HG03108 (cell line): ENCODE data around the gene PPP1R16B.

Experiments used
- ATAC-seq: cut with Tn5 transposase; IDR thresholded peaks from one replicate; pipeline ENCODE4 v1.9.1; 2021; ENCODE audit warnings: moderate library complexity; ENCODE audit not compliant: unreplicated experiment

PPP1R16B gene

DNA sequence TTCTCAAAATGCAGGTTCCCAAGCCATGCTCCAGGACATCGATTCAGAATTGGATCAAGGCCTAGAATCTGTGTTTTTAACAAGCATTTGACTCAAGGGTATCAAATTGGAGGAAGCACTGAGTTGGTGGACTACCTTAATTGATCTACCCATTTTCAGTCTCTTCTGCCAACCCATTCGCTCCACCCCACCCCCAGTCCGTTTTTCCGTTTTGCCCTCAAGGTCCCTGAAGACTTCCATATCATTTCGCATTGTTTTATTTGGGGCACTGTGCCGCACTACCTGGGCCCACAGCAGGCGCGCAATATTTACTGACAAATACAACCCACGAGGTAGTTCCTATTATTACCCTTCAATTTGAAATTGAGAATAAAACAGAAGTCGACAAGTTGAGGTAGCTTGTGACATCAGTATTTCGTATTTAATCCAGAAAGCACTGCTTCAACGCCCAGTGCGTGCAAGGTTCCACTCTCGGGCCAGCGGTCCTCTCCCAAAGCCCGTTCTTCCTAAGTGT lies 156.1 kb downstream of the PPP1R16B start:
- ATAC-seq, result no peak

DNA sequence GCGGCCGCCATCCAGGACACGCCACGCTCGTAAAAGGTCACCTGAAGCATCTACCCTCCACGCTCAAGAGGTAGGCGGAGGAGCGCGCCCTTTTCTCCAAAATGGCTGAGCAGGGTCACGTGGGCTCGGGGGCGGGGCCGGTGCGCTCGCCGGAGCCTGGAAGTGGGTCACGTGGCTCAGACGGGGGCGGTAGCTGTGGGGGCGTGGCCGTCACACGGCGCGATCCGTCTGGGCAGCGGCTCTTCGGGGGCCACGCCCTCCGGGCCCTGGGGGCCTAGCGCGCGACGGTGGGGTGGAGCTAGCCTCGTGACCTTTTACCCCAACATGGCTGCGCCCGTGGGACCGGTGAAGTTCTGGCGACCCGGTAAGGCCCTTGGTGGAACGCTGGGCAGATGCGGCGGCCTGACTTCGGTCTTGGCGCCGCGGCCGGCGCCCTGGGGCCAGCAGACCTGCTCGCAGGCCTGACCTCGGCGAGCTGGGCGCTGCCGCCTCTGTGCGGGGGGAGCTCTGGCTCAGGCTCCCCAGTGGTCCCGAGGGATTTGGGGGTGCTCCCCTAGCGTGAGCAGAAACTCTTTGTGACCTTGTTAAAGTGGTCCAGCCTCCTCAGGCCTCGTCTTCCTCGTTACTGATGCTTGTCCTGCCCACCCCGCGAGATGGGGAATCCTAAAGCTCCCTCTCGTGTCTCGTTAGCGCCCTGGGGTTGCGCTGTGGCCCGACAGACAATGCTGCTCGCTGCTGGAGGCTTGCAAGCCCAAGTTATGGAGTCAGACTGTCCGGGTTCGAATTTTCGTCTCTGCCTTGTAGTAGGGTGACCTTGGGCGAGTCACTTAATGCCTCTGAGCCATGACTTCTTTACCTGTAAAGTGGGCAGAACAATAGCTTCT lies 156.8 kb downstream of the PPP1R16B start, which contains the start of gene DHX35:
Gene DHX35, plus strand, starts transcription at position 301 of the 884 bp plus-strand sequence. Its CDS starts 24 bp downstream, at position 325.
- ATAC-seq, result peak; percentile 94

DNA sequence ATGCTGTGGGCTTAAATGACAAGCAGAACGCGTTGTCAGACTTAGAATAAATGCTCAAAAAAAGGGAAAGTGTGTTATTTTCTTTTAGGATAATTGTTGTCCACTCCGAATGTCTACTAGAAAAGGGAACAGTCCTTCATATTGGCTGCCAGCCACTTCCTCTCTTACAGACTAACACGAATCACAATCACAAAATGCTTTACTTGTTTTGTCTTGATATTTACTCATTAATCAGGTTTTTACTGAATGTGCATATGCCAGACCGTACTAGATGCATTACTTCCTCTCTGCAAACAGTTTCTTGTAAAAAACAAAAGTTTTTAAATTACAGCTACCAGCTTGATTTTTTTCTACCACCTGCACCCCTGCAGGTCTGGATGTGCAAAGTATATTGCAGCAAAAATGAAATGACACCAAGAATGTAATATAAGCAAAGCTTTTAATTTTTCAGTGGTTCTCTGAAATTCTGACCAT lies 157.5 kb downstream of the PPP1R16B start:
- ATAC-seq, result no peak

DNA sequence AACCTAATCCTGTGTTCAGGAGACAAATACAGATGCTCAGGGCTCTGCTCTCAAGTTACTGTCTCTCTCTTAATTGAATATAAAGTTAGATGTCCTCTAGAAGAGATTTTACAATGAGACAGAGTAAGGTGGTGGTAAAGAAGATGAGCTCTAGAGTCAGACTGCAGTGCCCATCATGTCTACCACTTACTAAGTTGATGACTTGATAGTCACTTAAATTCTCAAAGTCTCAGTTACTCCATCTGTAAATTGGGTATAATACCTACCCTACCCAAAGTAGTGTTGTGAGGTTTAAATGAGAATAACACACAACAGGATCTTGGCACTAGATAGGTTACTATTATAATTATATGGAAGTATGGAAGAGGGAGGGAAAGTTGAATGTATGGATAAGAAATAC lies 158.2 kb downstream of the PPP1R16B start:
- ATAC-seq, result no peak

DNA sequence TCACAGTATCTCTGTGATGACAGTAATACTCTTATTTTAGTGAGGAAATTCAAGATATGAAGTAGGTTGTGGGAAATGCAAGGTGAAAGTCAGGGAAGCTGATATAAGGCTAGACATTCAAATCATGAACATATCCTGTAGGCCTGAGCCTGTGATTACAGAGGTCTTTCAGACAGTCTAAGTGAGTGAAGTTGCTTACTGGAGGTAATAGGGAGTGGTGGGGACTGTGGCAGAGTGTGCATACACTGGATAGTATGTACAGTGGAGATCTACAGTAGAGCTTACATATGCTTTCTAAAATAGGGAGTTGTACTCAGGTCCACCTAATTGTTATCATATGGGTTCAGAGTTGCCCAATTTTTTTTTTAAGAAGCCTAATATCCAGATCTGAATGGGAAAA lies 159.8 kb downstream of the PPP1R16B start:
- no peak for ATAC-seq

DNA sequence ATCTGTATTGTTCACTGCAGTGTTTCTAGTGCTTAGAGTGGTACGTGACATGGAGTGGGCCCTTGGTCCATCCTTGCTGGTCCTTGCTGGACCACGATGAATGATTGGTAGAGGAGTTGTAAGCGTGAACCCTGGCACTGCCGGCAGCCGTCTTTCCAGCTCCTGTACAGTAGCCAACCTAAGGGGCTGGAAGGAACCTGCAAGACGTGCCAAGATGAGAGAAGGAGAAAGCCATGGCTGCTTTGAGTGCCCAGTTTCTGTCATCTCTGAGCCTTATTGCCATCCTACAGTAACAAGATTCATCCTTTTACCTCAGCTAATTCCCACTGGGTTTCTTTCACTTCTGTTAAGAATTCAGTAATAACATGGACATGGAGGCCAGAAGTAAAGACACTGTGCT lies 162.6 kb downstream of the PPP1R16B start:
- no peak for ATAC-seq

DNA sequence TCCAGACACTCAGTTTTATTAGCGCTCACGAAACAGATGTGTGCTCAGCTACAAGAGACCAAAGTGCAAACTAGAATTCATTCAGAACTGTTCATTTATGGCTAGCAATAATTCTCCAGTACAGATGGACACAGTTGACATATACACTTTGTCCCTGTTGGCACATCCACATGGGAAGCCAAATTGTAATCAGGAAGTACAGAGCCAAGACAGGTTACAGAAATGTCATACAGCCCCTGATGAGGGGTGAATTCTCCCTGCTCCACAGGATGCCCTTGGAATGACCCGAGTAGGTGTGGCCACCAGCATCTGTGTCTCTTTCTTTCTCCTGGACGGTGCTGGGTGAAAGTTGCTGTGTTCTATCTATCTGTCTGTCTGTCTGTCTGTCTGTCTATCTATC lies 164.2 kb downstream of the PPP1R16B start:
- ATAC-seq, result no peak

DNA sequence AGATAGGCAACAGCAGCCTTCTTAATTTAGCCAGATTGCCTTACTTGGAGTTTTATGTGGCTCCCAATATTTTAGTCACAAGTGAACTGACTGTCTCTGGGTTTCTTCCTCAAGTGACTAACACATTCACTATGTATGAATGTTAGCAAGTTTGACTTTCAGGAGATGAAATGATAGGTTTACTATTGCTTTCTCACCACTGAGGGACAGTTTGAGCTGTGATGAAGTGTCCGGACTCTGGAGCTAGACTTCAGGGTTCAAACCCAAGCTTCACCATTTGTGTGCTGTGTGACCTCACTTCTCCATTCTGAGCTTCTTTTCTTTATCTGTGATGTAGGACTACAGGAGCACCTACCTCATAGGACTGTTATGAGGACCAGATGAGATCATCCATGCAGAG lies 164.8 kb downstream of the PPP1R16B start:
- no peak for ATAC-seq
